ENCODE measurements around the gene OR6C4. TPM values are rescaled to one million over a fixed set of nuclear protein-coding genes. Genes with fewer than 3 reads are reported as not detected.

The OR6C4 gene
- total RNA-seq: not detected in 2 replicates

DNA sequence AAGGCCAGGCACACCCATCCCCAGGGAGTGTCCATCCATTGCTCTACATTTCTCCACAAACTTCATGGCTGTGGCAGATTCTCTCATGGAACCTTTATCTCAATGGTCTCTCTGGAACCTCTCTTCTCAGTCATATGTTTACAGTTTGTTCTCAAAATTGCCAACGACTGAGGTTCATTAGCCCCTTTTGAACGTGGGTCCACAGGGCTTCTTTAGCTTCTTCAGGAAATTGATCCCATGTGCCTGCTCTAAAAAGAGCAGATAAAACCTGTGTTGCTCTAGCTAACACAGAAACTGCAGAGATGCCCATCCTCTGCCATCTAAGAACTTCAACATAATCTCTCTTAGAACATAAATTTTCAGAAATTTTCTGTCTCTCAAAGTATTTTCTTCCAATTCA, at the start of gene OR6C4:
TSS of gene OR6C4 (plus strand) at position 301 of the 400 bp plus-strand sequence. CDS start 1,625 bp downstream, outside the sequence.

DNA sequence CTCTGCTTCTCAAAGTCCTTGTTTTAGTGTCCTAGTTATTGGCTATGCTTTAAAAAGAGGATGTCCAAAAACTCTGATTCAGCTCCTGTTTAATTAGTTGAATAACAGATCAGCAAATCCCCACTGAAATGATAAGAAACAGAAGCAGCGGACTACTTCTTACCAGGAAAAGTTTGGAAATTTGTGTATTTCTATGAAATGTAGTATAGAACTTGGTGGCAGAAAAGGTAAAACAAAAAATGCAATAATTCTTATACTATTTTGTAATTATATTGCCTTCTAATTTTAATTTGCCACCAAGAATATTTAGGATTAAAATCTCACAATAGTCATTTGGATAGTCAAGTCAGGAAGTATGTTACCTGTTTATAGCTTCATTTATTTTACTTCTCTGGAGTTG, 22.8 kb downstream of the OR6C4 start, which contains the start of gene OR2AP1:
TSS of gene OR2AP1 (plus strand) at position 301 of the 400 bp plus-strand sequence. CDS start 1,947 bp downstream, outside the sequence.

Other genes starting within 250 kb of the OR6C4 start
- gene OR6C1, start 235.3 kb upstream of the OR6C4 start, total RNA-seq: not detected in 2 replicates
- not detected in 2 replicates for gene OR6C3, start 218.9 kb upstream of the OR6C4 start, total RNA-seq
- not detected in 2 replicates for gene OR6C75, start 186.6 kb upstream of the OR6C4 start, total RNA-seq
- gene OR6C65, start 149.1 kb upstream of the OR6C4 start, total RNA-seq: not detected in 2 replicates
- gene OR6C76, start 123.3 kb upstream of the OR6C4 start, total RNA-seq: not detected in 2 replicates
- gene OR6C2, start 105.5 kb upstream of the OR6C4 start, total RNA-seq: not detected in 2 replicates
- not detected in 2 replicates for gene OR6C70, start 79.5 kb upstream of the OR6C4 start, total RNA-seq
- gene OR6C68, start 57.2 kb upstream of the OR6C4 start, total RNA-seq: not detected in 2 replicates
- gene OR2AP1, start 22.9 kb downstream of the OR6C4 start, total RNA-seq: not detected in 2 replicates
- gene OR10P1, start 87.3 kb downstream of the OR6C4 start, total RNA-seq: not detected in 2 replicates
- gene ITGA7, start 158.3 kb downstream of the OR6C4 start, total RNA-seq: 0.09 and 1.0 TPM in 2 replicates
- gene BLOC1S1, start 166.4 kb downstream of the OR6C4 start, total RNA-seq: 58.2 and 71.6 TPM in 2 replicates
- 1.2 and 2.8 TPM in 2 replicates for gene RDH5, start 170.8 kb downstream of the OR6C4 start, total RNA-seq
- gene CD63, start 179.4 kb downstream of the OR6C4 start, total RNA-seq: 1,637 and 1,643 TPM in 2 replicates
- 2.8 and 3.3 TPM in 2 replicates for gene GDF11, start 193.5 kb downstream of the OR6C4 start, total RNA-seq

All from endothelial cell of coronary artery (primary cell).